Measurements from ENCODE around the gene DOK3. TPM values are rescaled to one million over a fixed set of nuclear protein-coding genes. Genes with fewer than 3 reads are reported as not detected.

The DOK3 gene
- total and polyA plus RNA-seq, 10 of the 15 experiments (the other 5 are each of a cell fraction or from before 2014, with no cell fraction given): 6.6 to 107 (median 52.1) TPM

- no peak for TF ChIP-seq CEBPZ (IDR thresholded peaks at IDR 0.05; ENCODE audit: low read depth, low read length)
- TF ChIP-seq BRCA1 (IDR thresholded peaks at IDR 0.05; ENCODE audit: low read depth, low read length): no peak
- TF ChIP-seq ZNF687 (IDR thresholded peaks at IDR 0.05): no peak
- TF ChIP-seq ELK1 (IDR thresholded peaks at IDR 0.05; ENCODE audit: low read depth, low read length): no peak
These were observed 37.8 kb downstream of the DOK3 start (continued) for GRCh38 chr5:177471610-177472356.

All from GM12878 (cell line).